Measurements from ENCODE around the gene F8.

DNA sequence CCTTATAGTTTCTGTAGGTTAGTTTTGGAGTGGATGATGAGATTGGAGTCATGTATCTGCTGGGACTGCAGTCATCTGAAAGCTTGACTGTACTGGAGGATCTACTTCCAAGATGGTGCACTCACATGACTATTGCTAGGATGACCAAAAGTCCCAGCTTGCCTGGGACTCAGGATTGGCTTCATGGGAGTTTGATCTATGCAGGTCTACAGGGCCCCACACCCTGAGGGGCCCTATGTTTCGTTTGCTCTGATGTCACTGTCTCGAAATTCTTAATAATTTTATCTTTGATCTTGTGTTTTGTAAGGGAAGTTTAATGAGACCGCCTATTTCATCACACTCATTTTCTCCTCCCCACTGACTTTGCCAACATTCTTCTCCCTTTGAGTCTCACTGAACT is 188.0 kb downstream of the F8 start, which contains the start of gene SMIM9:
- TF ChIP-seq, protein P1, sequence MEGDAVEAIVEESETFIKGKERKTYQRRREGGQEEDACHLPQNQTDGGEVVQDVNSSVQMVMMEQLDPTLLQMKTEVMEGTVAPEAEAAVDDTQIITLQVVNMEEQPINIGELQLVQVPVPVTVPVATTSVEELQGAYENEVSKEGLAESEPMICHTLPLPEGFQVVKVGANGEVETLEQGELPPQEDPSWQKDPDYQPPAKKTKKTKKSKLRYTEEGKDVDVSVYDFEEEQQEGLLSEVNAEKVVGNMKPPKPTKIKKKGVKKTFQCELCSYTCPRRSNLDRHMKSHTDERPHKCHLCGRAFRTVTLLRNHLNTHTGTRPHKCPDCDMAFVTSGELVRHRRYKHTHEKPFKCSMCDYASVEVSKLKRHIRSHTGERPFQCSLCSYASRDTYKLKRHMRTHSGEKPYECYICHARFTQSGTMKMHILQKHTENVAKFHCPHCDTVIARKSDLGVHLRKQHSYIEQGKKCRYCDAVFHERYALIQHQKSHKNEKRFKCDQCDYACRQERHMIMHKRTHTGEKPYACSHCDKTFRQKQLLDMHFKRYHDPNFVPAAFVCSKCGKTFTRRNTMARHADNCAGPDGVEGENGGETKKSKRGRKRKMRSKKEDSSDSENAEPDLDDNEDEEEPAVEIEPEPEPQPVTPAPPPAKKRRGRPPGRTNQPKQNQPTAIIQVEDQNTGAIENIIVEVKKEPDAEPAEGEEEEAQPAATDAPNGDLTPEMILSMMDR (IDR thresholded peaks at IDR 0.05; ENCODE audit: low read length), result no peak
- TF ChIP-seq EZH2 (IDR thresholded peaks at IDR 0.05; ENCODE audit: borderline replicate concordance, low read length), result no peak
